Spleen (tissue), 13 donors: ENCODE measurements around the gene DPH3. TPM values are rescaled to one million over a fixed set of nuclear protein-coding genes. Genes with fewer than 3 reads are reported as not detected.
"Not testable (repeated sequence)": the region's sequence is repeated elsewhere in the genome, so short reads cannot be mapped to it uniquely, and the experiment has no call there.

Source experiments
- DNase-seq: peaks from one replicate; pipeline ENCODE4 v3.0.0-alpha.2; 2020
- H3K27ac ChIP-seq, 8 donors: fragments of 200-600 bp; sonication (generic) in 7 of 8; 1 replicate in 4 of 8; 2 replicates in 4 of 8; pipeline versions ENCODE4 v1.5.0 to v1.8.0; 2016 to 2021; ENCODE audit warnings: inconsistent platforms in 4 of 8, mild to moderate bottlenecking in 4 of 8, moderate library complexity in 1 of 8
- H3K27me3 ChIP-seq, 7 donors: fragments of 200-600 bp; sonication (generic) in 6 of 7; replicated peaks in 1 of 7; 1 replicate in 4 of 7; 2 replicates in 3 of 7; pipeline versions ENCODE4 v1.5.0 to v1.8.0; 2016 to 2021; ENCODE audit warnings: inconsistent platforms in 3 of 7, mild to moderate bottlenecking in 1 of 7
- H3K36me3 ChIP-seq, 6 donors: fragments of 200-600 bp; sonication (generic) in 5 of 6; 1 replicate in 4 of 6; 2 replicates in 2 of 6; pipeline versions ENCODE4 v1.5.0 to v1.8.0; 2016 to 2021; ENCODE audit warnings: inconsistent platforms in 2 of 6
- H3K4me1 ChIP-seq, 6 donors: fragments of 200-600 bp; sonication (generic) in 5 of 6; 1 replicate in 3 of 6; 2 replicates in 3 of 6; pipeline versions ENCODE4 v1.5.0 to v1.8.0; 2016 to 2021; ENCODE audit warnings: inconsistent platforms in 3 of 6
- H3K4me3 ChIP-seq, 8 donors: fragments of 200-600 bp; sonication (generic) in 7 of 8; 1 replicate in 4 of 8; 2 replicates in 4 of 8; pipeline versions ENCODE4 v1.5.0 to v1.8.0; 2016 to 2021; ENCODE audit warnings: inconsistent platforms in 4 of 8, mild to moderate bottlenecking in 4 of 8, moderate library complexity in 2 of 8
- H3K9me3 ChIP-seq, 8 donors: fragments of 200-600 bp; sonication (generic) in 7 of 8; 1 replicate in 4 of 8; 2 replicates in 4 of 8; pipeline versions ENCODE4 v1.5.0 to v1.8.0; 2016 to 2021; ENCODE audit warnings: inconsistent platforms in 4 of 8
- POLR2A ChIP-seq, 3 donors: fragments of 450-650 bp; IDR thresholded peaks; one replicate each; pipeline ENCODE4 v1.5.1; 2017; ENCODE audit warnings: antibody characterized with exemption in 3 of 3, mild to moderate bottlenecking in 1 of 3
- POLR2AphosphoS5 ChIP-seq, 3 donors: sonication (generic); formaldehyde crosslinking; IDR thresholded peaks; one replicate each; pipeline ENCODE4 v1.5.1; 2017; ENCODE audit warnings: antibody characterized with exemption in 3 of 3
- WGBS, 5 donors: extraction: QIAGEN DNeasy Blood & Tissue Kit in 3 of 5; methylation state at CpG; one replicate each; pipeline versions ENCODE4 v1.1.5 to v1.1.7; 2013 to 2018; 5-methylcytosine and 5-hydroxymethylcytosine counted together
- intact Hi-C: fragments of 100-400 bp; cut with DNase I; formaldehyde crosslinking; loops from one replicate; pipeline ENCODE4 v1.15.0; 2023; ENCODE audit warnings: low total_unique reads
- long read RNA-seq, 2 donors: transcript quantifications; one replicate each; lab custom pipeline, GENCODE V29; 2026
- polyA plus RNA-seq, 3 donors: library from polyadenylated mRNA; stranded (reverse); fragments of 200-250 nt; gene quantifications; one replicate each; pipeline ENCODE4 v1.2.1, GENCODE V29; 2013
- total RNA-seq, 7 donors: library from RNA; depleted of rRNA in 3 of 7; stranded (reverse); fragments of >200 nt in 3 of 7; fragmentation: NEBNext Ultra II Directional in 4 of 7; extraction: Animal tissue kit (Norgen Biotek cat#: 25700) in 4 of 7; gene quantifications; one replicate each; pipeline versions ENCODE4 v1.1.0 to v1.2.1, GENCODE V29; 2016 to 2021
- TF ChIP-seq, protein P1 (sequence below), 11 experiments: fragments of 200-600 bp in 7 of 11; fragments of 450-650 bp in 4 of 11; sonication (generic) in 4 of 11; IDR thresholded peaks in 8 of 11; conservative IDR thresholded peaks in 3 of 11; 1 replicate in 7 of 11; 2 replicates in 4 of 11; pipeline versions ENCODE4 v1.4.0 to v1.8.0; 2016 to 2021; ENCODE audit warnings: antibody characterized with exemption in 11 of 11, inconsistent platforms in 4 of 11, mild to moderate bottlenecking in 1 of 11
- donor health status: healthy with polysubstance abuse.
- donor health status: DM: no; HTN: no; CAD: no; lungs with moderate emphysema.
- donor health status: DM: no; HTN: no; CAD: no.
- donor health status: Bipolar disorder and iron deficiency.
- donor health status: healthy.
- donor health status: DM: no; HTN: no; CAD: no.
- donor health status: DM: yes; HTN: yes; CAD: no.

The DPH3 gene
- total RNA-seq (10 to 100 TPM; 13.7 to 17.9 (median 15.3) TPM), polyA plus RNA-seq (10 to 100 TPM in 2 of 3 donors, 1 to 10 TPM in 1; 7.2 to 13.7 (median 10.2) TPM)
- long read RNA-seq, donor 1, transcript DPH3-204 (3 exons, 3,131 nt): minor isoform, 8 of 24 reads
- long read RNA-seq, donor 1, transcript DPH3-202 (2 exons, 3,052 nt): major isoform, 9 of 24 reads
- long read RNA-seq, donor 1, partial matches to known transcripts: 7 of 24 reads
- long read RNA-seq, donor 1, other reads (novel, unspliced or antisense): 0 of 24 reads
- long read RNA-seq, donor 2, partial matches to known transcripts: 0 of 8 reads
- long read RNA-seq, donor 2, other reads (novel, unspliced or antisense): 0 of 8 reads

DNA sequence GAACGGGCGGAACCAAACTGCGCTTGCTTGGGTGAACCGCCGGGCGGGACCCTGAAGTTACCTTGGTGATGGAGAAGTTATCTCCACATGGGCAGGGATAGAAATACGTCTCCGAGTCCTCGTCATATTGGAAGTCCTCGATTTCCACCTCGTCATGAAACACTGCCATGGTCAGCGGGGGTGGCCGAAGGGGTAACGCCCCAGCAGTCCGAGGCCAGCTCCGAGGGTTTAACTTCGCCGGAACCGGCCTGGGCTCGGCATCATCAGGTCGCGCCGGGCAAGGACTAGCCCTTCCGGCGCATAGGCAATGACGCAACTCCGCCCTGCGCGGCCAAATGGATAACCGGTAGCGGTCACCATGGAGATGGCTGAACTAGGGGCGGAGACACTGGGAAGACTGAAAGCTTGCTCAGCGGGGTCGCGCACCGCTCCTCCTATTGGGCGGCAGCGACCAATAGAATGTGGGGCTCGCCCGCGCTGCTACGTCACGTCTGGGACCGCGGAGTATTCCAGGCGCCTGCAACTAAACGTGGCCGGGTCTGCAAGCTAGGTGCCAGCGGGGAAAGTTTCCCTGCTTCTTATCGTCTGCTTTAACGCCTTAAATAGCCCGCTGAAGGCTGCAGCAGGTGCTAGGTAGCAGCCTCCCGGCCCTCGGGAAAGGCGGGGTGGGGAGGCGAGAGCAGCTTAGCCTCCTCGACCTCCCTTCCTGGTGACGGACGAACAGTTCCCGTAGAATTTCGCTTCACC, at the start of gene DPH3, which contains the start of gene OXNAD1:
TSS of gene DPH3 (minus strand) at position 236 of the 747 bp plus-strand sequence. CDS start at position 169, 67 bp downstream.
TSS of gene OXNAD1 (plus strand) at position 505 of the 747 bp plus-strand sequence. CDS start 5,741 bp downstream, outside the sequence.
- 0 to 1% (median 0%) methylated on average over 30 to 61 of the region's 61 CpGs for WGBS, 5 donors
- Histone ChIP-seq H3K36me3 (peaks cover 0 to 32% (median 12%) of the 10 kb centered on the region in 6 donors), H3K4me1 (peaks cover 26 to 75% (median 57%) of the 10 kb centered on the region in 6 donors), H3K27me3 (no peaks in the 10 kb centered on the region), H3K4me3 (peak within 1 kb of the TSS; percentile 77 to 96 (median 93)), H3K9me3 (no peaks in the 10 kb centered on the region), H3K27ac (peak within 1 kb of the TSS; percentile 87 to 97 (median 91))
- DNase-seq: peak; percentile 100
- intact Hi-C loops: no loop called here
- TF ChIP-seq, protein P1, sequence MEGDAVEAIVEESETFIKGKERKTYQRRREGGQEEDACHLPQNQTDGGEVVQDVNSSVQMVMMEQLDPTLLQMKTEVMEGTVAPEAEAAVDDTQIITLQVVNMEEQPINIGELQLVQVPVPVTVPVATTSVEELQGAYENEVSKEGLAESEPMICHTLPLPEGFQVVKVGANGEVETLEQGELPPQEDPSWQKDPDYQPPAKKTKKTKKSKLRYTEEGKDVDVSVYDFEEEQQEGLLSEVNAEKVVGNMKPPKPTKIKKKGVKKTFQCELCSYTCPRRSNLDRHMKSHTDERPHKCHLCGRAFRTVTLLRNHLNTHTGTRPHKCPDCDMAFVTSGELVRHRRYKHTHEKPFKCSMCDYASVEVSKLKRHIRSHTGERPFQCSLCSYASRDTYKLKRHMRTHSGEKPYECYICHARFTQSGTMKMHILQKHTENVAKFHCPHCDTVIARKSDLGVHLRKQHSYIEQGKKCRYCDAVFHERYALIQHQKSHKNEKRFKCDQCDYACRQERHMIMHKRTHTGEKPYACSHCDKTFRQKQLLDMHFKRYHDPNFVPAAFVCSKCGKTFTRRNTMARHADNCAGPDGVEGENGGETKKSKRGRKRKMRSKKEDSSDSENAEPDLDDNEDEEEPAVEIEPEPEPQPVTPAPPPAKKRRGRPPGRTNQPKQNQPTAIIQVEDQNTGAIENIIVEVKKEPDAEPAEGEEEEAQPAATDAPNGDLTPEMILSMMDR (IDR thresholded peaks at IDR 0.05 in 8 of 11, conservative IDR thresholded peaks at IDR 0.05 in 3 of 11): peak in 6 of 11 experiments; percentile 30 to 61 (median 55)
- TF ChIP-seq POLR2AphosphoS5 (IDR thresholded peaks at IDR 0.05) (peak; percentile 94 to 97 (median 96)), POLR2A (IDR thresholded peaks at IDR 0.05) (peak; percentile 18 to 69 (median 22))

DNA sequence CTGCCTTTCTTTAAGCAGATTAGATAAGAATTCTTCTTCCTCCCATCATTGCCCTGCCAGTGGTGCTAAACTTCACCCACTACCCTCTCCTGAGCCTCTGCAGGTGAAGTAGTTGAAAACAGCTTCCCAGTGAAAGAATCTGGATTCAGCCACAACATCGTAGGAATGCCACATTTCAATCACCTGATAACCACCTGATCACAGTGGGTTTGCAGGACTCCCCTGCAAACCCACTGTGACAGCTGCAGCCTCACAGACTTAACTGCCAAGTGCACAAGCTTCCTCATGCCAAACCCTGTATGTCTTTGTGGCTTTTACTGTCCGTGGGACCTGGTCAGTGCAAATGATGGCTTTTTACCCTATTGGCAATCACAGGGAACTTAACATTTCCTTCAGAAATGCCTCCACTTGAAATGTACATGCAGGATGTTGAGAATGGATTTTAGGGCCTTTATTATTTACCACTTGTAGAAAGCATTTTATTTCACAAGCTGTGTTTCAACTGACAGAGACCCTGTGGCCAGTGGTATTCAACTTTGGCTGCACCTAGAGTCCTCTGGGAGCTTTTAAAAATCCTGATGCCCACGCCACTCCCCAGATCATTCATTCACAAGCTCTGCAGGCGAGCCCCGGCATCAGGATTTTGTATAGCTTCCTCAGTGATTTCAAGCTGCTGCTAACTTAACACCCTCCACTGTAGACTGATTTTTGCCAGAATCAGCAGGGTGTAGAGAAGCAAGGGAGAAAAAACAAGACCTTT, 49.3 kb upstream of the DPH3 start:
- Histone ChIP-seq H3K9me3 (no peaks in the 10 kb centered on the region), H3K36me3 (peaks cover 0 to 90% (median 24%) of the 10 kb centered on the region in 6 donors), H3K4me1 (peaks cover 17 to 94% (median 55%) of the 10 kb centered on the region in 6 donors), H3K27me3 (no peaks in the 10 kb centered on the region), H3K27ac (peak overlapping the region in 5 of 8 donors; percentile 12 to 82 (median 22)), H3K4me3 (no peak overlapping the region)
- no peak for DNase-seq
- intact Hi-C loops: no loop called here
- 68 to 73% (median 71%) methylated on average over 5 of the region's 5 CpGs for WGBS, 5 donors
- TF ChIP-seq POLR2A (IDR thresholded peaks at IDR 0.05) (no peak), POLR2AphosphoS5 (IDR thresholded peaks at IDR 0.05) (no peak)
- TF ChIP-seq, protein P1 (IDR thresholded peaks at IDR 0.05 in 8 of 11, conservative IDR thresholded peaks at IDR 0.05 in 3 of 11): no peak

DNA sequence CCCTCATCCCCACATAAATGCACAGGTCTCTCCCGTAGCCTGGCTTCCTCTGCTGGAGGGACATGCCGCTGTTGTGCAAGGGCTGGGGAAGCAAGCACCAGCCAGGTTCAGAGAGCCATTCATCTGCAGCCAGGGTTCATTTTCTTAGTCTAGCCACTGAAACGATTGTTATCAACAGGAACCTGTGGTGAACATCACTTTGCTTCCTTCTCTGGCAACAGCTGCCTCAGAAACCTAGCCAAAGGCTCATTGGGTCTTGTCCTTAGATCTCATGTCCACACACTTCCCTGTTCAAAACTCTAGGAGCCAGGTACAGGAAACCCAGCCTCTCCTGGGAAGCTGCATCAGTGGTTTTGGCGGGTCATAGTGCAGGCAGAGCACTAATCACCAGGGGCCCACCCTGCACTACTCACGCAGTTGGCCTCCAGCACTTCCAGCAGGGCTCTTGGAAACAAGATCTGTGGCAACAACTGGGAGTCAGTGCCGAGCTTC, 47.3 kb upstream of the DPH3 start:
- intact Hi-C loops: no loop called here
- H3K27me3 ChIP-seq: no peaks in the 10 kb centered on the region
- no peak overlapping the region for H3K4me3 ChIP-seq
- DNase-seq: no peak
- TF ChIP-seq, protein P1 (IDR thresholded peaks at IDR 0.05 in 8 of 11, conservative IDR thresholded peaks at IDR 0.05 in 3 of 11): no peak
- TF ChIP-seq POLR2A (IDR thresholded peaks at IDR 0.05) (no peak), POLR2AphosphoS5 (IDR thresholded peaks at IDR 0.05) (peak in 2 of 3 donors; percentile 34 to 58)
- 4 to 31% (median 19%) methylated on average over 6 of the region's 6 CpGs for WGBS, 5 donors
- H3K4me1 ChIP-seq: peaks cover 17 to 93% (median 48%) of the 10 kb centered on the region in 6 donors
- peaks cover 0 to 86% (median 20%) of the 10 kb centered on the region in 6 donors for H3K36me3 ChIP-seq
- peak overlapping the region; percentile 37 to 85 (median 70) for H3K27ac ChIP-seq
- H3K9me3 ChIP-seq: no peaks in the 10 kb centered on the region

DNA sequence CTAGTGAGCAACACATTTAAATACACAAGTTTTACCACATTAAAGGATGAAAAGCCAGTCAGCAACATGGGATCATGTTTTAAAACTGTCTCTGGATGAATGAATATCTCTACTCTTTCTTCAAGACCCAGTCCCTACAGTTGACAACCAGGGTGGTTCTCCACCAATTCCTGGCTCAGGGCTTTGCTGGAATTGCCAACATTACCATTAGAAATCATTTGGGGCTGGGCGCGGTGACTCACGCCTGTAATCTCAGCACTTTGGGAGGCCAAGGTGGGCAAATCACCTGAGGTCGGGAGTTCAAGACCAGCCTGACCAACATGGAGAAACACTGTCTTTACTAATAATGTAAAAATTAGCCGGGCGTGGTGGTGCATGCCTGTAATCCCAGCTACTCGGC, 45.7 kb upstream of the DPH3 start:
- WGBS, 5 donors: 88 to 98% (median 94%) methylated on average over 7 of the region's 7 CpGs
- DNase-seq, intact Hi-C loops: not testable (repeated sequence)

More for the DNA sequence above, 45.7 kb upstream of the DPH3 start:
- H3K4me3 ChIP-seq, H3K27me3 ChIP-seq, H3K9me3 ChIP-seq: not testable (repeated sequence)
- Histone ChIP-seq H3K36me3 (peaks cover 0 to 83% (median 9%) of the 10 kb centered on the region in 6 donors), H3K4me1 (peaks cover 17 to 93% (median 45%) of the 10 kb centered on the region in 6 donors), H3K27ac (peak overlapping the region in 4 of 8 donors; percentile 29 to 82 (median 68))
